HCT116 (cell line): ENCODE results near the gene APBB2.

Source experiments
- CEBPB ChIP-seq: IDR thresholded peaks from 2 replicates; pipeline ENCODE4 v1.6.1; 2012; ENCODE audit warnings: low read depth
- CTCF ChIP-seq, 3 experiments: fragments of 200-600 bp in 1 of 3; sonication (generic) in 1 of 3; IDR thresholded peaks in 2 of 3; conservative IDR thresholded peaks in 1 of 3; 2 replicates each; pipeline ENCODE4 v1.5.1; 2012 to 2017; ENCODE audit warnings: low read depth in 2 of 3, low read length in 2 of 3, antibody characterized with exemption in 1 of 3, borderline replicate concordance in 1 of 3, control low read depth in 1 of 3, mild to moderate bottlenecking in 1 of 3, mixed read lengths in 1 of 3, mixed run types in 1 of 3, moderate library complexity in 1 of 3; ENCODE audit not compliant: insufficient read depth in 1 of 3
- EZH2phosphoT487 ChIP-seq: fragments of 200-600 bp; IDR thresholded peaks from 2 replicates; pipeline ENCODE4 v1.6.1; 2018; ENCODE audit warnings: antibody characterized with exemption, borderline replicate concordance
- POLR2A ChIP-seq: IDR thresholded peaks from 2 replicates; pipeline ENCODE4 v1.7.0; 2011; ENCODE audit warnings: borderline replicate concordance; ENCODE audit not compliant: insufficient read depth, insufficient read length; ENCODE audit errors: extremely low read depth
- POLR2AphosphoS5 ChIP-seq: IDR thresholded peaks from 2 replicates; pipeline ENCODE4 v1.6.1; 2011; ENCODE audit warnings: mild to moderate bottlenecking, low read depth, low read length, moderate library complexity
- SRF ChIP-seq: IDR thresholded peaks from 2 replicates; pipeline ENCODE4 v1.6.1; 2012; ENCODE audit warnings: low read depth
- TF ChIP-seq, protein P1 (sequence below): IDR thresholded peaks from 2 replicates; pipeline ENCODE4 v1.6.1; 2012

GRCh38 chr4:41256131-41256739 is 41.9 kb upstream of the APBB2 start:
- no peak for TF ChIP-seq CTCF (IDR thresholded peaks at IDR 0.05 in 2 of 3, conservative IDR thresholded peaks at IDR 0.05 in 1 of 3; ENCODE audit: borderline replicate concordance in 1 of 3, insufficient read depth in 1 of 3, low read depth in 2 of 3, low read length in 2 of 3)
- TF ChIP-seq EZH2phosphoT487: no peak
- TF ChIP-seq SRF: no peak
- TF ChIP-seq, protein P1, sequence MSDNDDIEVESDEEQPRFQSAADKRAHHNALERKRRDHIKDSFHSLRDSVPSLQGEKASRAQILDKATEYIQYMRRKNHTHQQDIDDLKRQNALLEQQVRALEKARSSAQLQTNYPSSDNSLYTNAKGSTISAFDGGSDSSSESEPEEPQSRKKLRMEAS: no peak
- TF ChIP-seq POLR2AphosphoS5: no peak
- TF ChIP-seq POLR2A: no peak
- TF ChIP-seq CEBPB: no peak
